H1 (cell line): ENCODE measurements around the gene TRUB1. TPM values are rescaled to one million over a fixed set of nuclear protein-coding genes. Genes with fewer than 3 reads are reported as not detected.

ENCODE experiments used
- CTCF ChIA-PET: fragments of 300-600 bp; sonication (Branson Sonifier 250); formaldehyde crosslinking; loops from one replicate; lab custom pipeline; 2021; ENCODE audit not compliant: partially characterized antibody; lab: Charles Lee
- POLR2A ChIA-PET: fragments of 300-600 bp; sonication (Branson Sonifier 250); formaldehyde crosslinking; loops from one replicate; lab custom pipeline; 2021; ENCODE audit warnings: inconsistent platforms; ENCODE audit not compliant: partially characterized antibody; lab: Charles Lee
- DNase-seq, 2 experiments: peaks; one replicate each; pipeline versions ENCODE4 v3.0.0 to v3.0.0-alpha.2; 2010 to 2022; ENCODE audit warnings: low spot score in 2 of 2, low read depth in 1 of 2, mixed read lengths in 1 of 2
- FAIRE-seq: peaks from 2 replicates; lab custom pipeline; 2011; peaks lifted over from hg19 to GRCh38; lab: Jason Lieb, UNC
- H2AFZ ChIP-seq: 2 replicates; pipeline ENCODE4 v1.8.1; 2012; ENCODE audit warnings: low read length, inconsistent platforms
- H2AK5ac ChIP-seq: 2 replicates; pipeline ENCODE4 v1.6.1; 2013; ENCODE audit warnings: low read depth, low read length
- H2BK120ac ChIP-seq: replicated peaks from 2 replicates; pipeline ENCODE3; 2013; ENCODE audit warnings: low read depth, low read length, inconsistent platforms
- H2BK12ac ChIP-seq: 2 replicates; pipeline ENCODE4 v1.6.1; 2013; ENCODE audit warnings: low read depth, low read length
- H2BK15ac ChIP-seq: 2 replicates; pipeline ENCODE4 v1.6.1; 2013; ENCODE audit warnings: low read length
- H2BK20ac ChIP-seq: 2 replicates; pipeline ENCODE4 v1.6.1; 2013; ENCODE audit warnings: low read length
- H2BK5ac ChIP-seq: 2 replicates; pipeline ENCODE4 v1.6.1; 2013; ENCODE audit warnings: low read depth, low read length
- H3K14ac ChIP-seq: 2 replicates; pipeline ENCODE4 v1.6.1; 2013; ENCODE audit warnings: inconsistent platforms; ENCODE audit not compliant: insufficient read length
- H3K18ac ChIP-seq: 2 replicates; pipeline ENCODE4 v1.6.1; 2013; ENCODE audit warnings: low read length; ENCODE audit errors: extremely low read depth
- H3K23ac ChIP-seq: 2 replicates; pipeline ENCODE4 v1.6.1; 2013; ENCODE audit warnings: inconsistent platforms; ENCODE audit not compliant: insufficient read length
- H3K23me2 ChIP-seq: 2 replicates; pipeline ENCODE4 v1.6.1; 2013; ENCODE audit warnings: low read depth, low read length
- H3K27ac ChIP-seq: 2 replicates; pipeline ENCODE4 v1.6.1; 2011; ENCODE audit warnings: low read depth, low read length, inconsistent platforms
- H3K27me3 ChIP-seq, 4 experiments: replicated peaks in 1 of 4; 1 replicate in 1 of 4; 2 replicates in 3 of 4; pipeline versions ENCODE4 v1.6.1 to v1.8.1; 2011 to 2013; ENCODE audit warnings: low read length in 3 of 4, mild to moderate bottlenecking in 3 of 4, inconsistent platforms in 2 of 4, mixed read lengths in 2 of 4, moderate library complexity in 1 of 4; ENCODE audit not compliant: control insufficient read depth in 3 of 4, insufficient read depth in 3 of 4; ENCODE audit errors: extremely low read depth in 1 of 4
- H3K36me3 ChIP-seq, 4 experiments: 2 replicates each; pipeline versions ENCODE4 v1.6.1 to v1.8.1; 2011 to 2013; ENCODE audit warnings: mild to moderate bottlenecking in 4 of 4, low read length in 3 of 4, moderate library complexity in 2 of 4, control low read depth in 1 of 4, inconsistent platforms in 1 of 4; ENCODE audit not compliant: insufficient read depth in 4 of 4, control insufficient read depth in 2 of 4
- H3K4ac ChIP-seq: replicated peaks from 2 replicates; pipeline ENCODE3; 2013; ENCODE audit warnings: low read length, low read depth, mixed read lengths, inconsistent platforms; ENCODE audit not compliant: insufficient read length
- H3K4me1 ChIP-seq, 4 experiments: replicated peaks in 1 of 4; 1 replicate in 1 of 4; 2 replicates in 3 of 4; pipeline versions ENCODE4 v1.6.1 to v1.8.1; 2011 to 2013; ENCODE audit warnings: low read length in 3 of 4, inconsistent platforms in 2 of 4, mixed read lengths in 1 of 4; ENCODE audit not compliant: insufficient read depth in 4 of 4, control insufficient read depth in 3 of 4
- H3K4me2 ChIP-seq, 2 experiments: 2 replicates each; pipeline versions ENCODE4 v1.6.1 to v1.8.1; 2011 to 2013; ENCODE audit warnings: low read depth in 2 of 2, low read length in 2 of 2, control low read depth in 1 of 2, inconsistent platforms in 1 of 2, mild to moderate bottlenecking in 1 of 2; ENCODE audit not compliant: insufficient read depth in 1 of 2
- H3K4me3 ChIP-seq, 4 experiments: fragments of 200-600, 300-600 bp in 1 of 4; sonication (generic), shearing (Covaris generic), sonication (Bioruptor Twin) in 1 of 4; 2 replicates each; pipeline versions ENCODE4 v1.5.1 to v1.8.1; 2011 to 2016; ENCODE audit warnings: low read length in 4 of 4, low read depth in 3 of 4, control low read depth in 2 of 4, inconsistent platforms in 2 of 4, mild to moderate bottlenecking in 2 of 4, mixed read lengths in 1 of 4, moderate library complexity in 1 of 4; ENCODE audit not compliant: insufficient read depth in 2 of 4; ENCODE audit errors: extremely low read depth in 1 of 4
- H3K56ac ChIP-seq: replicated peaks from 2 replicates; pipeline ENCODE3; 2013; ENCODE audit warnings: low read depth, mild to moderate bottlenecking, mixed read lengths, low read length, inconsistent platforms; ENCODE audit not compliant: insufficient read length
- H3K79me1 ChIP-seq: 2 replicates; pipeline ENCODE4 v1.6.1; 2013; ENCODE audit warnings: low read depth, low read length, control low read depth
- H3K79me2 ChIP-seq, 2 experiments: 2 replicates each; pipeline versions ENCODE4 v1.6.1 to v1.8.1; 2012 to 2013; ENCODE audit warnings: low read length in 2 of 2, mild to moderate bottlenecking in 2 of 2, inconsistent platforms in 1 of 2; ENCODE audit not compliant: insufficient read depth in 2 of 2, control insufficient read depth in 1 of 2
- H3K9ac ChIP-seq, 4 experiments: replicated peaks in 1 of 4; 1 replicate in 1 of 4; 2 replicates in 3 of 4; pipeline versions ENCODE4 v1.6.1 to v1.8.1; 2011 to 2013; ENCODE audit warnings: low read depth in 3 of 4, low read length in 3 of 4, control low read depth in 2 of 4, mild to moderate bottlenecking in 2 of 4, moderate library complexity in 2 of 4, inconsistent platforms in 1 of 4; ENCODE audit errors: extremely low read depth in 1 of 4
- H3K9me3 ChIP-seq, 2 experiments: 2 replicates each; pipeline versions ENCODE4 v1.6.1 to v1.8.1; 2012 to 2013; ENCODE audit warnings: mild to moderate bottlenecking in 2 of 2, moderate library complexity in 2 of 2, control low read depth in 1 of 2, inconsistent platforms in 1 of 2, low read depth in 1 of 2, low read length in 1 of 2, mixed read lengths in 1 of 2; ENCODE audit not compliant: insufficient read depth in 2 of 2
- H4K20me1 ChIP-seq, 2 experiments: replicated peaks in 1 of 2; 2 replicates each; pipeline versions ENCODE3 to v1.8.1; 2011 to 2013; ENCODE audit warnings: inconsistent platforms in 2 of 2, low read length in 2 of 2, mild to moderate bottlenecking in 1 of 2; ENCODE audit not compliant: insufficient read depth in 2 of 2, control insufficient read depth in 1 of 2
- H4K5ac ChIP-seq: 2 replicates; pipeline ENCODE4 v1.6.1; 2013; ENCODE audit warnings: low read length, low read depth, mixed read lengths, inconsistent platforms; ENCODE audit not compliant: insufficient read length
- H4K8ac ChIP-seq: 2 replicates; pipeline ENCODE4 v1.8.0; 2013; ENCODE audit warnings: mild to moderate bottlenecking, moderate library complexity, low read length, inconsistent platforms; ENCODE audit not compliant: insufficient read depth; ENCODE audit errors: extremely low read depth
- H4K91ac ChIP-seq: replicated peaks from 2 replicates; pipeline ENCODE3; 2013; ENCODE audit warnings: low read length, mixed read lengths, inconsistent platforms; ENCODE audit not compliant: insufficient read length
- BCL11A ChIP-seq, 2 experiments: IDR thresholded peaks; one replicate each; pipeline ENCODE4 v1.6.1; 2011; ENCODE audit warnings: low read depth in 2 of 2, low read length in 2 of 2, mild to moderate bottlenecking in 2 of 2
- POLR2AphosphoS5 ChIP-seq: IDR thresholded peaks from 2 replicates; pipeline ENCODE4 v1.6.1; 2011; ENCODE audit warnings: low read depth, low read length
- RFX5 ChIP-seq: IDR thresholded peaks from 2 replicates; pipeline ENCODE4 v1.6.1; 2011; ENCODE audit warnings: low read depth, low read length, improper control_type of control experiment, borderline replicate concordance
- SP1 ChIP-seq: IDR thresholded peaks from 2 replicates; pipeline ENCODE4 v1.6.1; 2011; ENCODE audit warnings: low read depth, low read length
- SP4 ChIP-seq: IDR thresholded peaks from 2 replicates; pipeline ENCODE4 v1.6.1; 2012; ENCODE audit warnings: low read length, inconsistent platforms
- WGBS, 2 experiments: shearing (Covaris generic) in 1 of 2; methylation state at CpG; one replicate each; pipeline versions ENCODE4 v1.1.6 to v1.1.7; 2013 to 2015; ENCODE audit warnings: low lambda C conversion rate in 2 of 2, mixed read lengths in 2 of 2, inconsistent platforms in 1 of 2, low coverage in 1 of 2, missing lambda C conversion rate in 1 of 2; ENCODE audit not compliant: insufficient replicate concordance in 2 of 2, insufficient coverage in 1 of 2, insufficient read length in 1 of 2; ENCODE audit errors: extremely low coverage in 1 of 2, missing lambda C conversion rate in 1 of 2; 5-methylcytosine and 5-hydroxymethylcytosine counted together
- polyA plus RNA-seq, 7 experiments: library from polyadenylated mRNA; depleted of rRNA in 3 of 7; stranded (reverse) in 5 of 7; unstranded in 2 of 7; fragments of >200 nt in 5 of 7; fragments of 200-250 nt in 2 of 7; gene quantifications; 1 replicate in 5 of 7; 2 replicates in 1 of 7; 4 replicates in 1 of 7; pipeline versions ENCODE4 v1.2.1 to v1.2.3, GENCODE V29; 2011 to 2013; ENCODE audit warnings: missing spikeins in 2 of 7, mixed read lengths in 2 of 7
- total RNA-seq: library from RNA; stranded (reverse); fragmentation: NEBNext Ultra II Directional; extraction: Animal tissue kit (Norgen Biotek cat#: 25700); gene quantifications from 2 replicates; pipeline ENCODE4 v1.2.1, GENCODE V29; 2021
- TF ChIP-seq, protein P1 (sequence below), 3 experiments: IDR thresholded peaks; 1 replicate in 2 of 3; 2 replicates in 1 of 3; pipeline versions ENCODE4 v1.5.1 to v1.6.1; 2011; ENCODE audit warnings: low read length in 3 of 3, mild to moderate bottlenecking in 3 of 3, inconsistent platforms in 2 of 3, low read depth in 1 of 3, moderate library complexity in 1 of 3; ENCODE audit not compliant: insufficient read depth in 1 of 3; ENCODE audit errors: control extremely low read depth in 1 of 3

TRUB1 gene
- total and polyA plus RNA-seq, 2 of the 8 experiments (the other 6 are each of a cell fraction or from before 2014, with no cell fraction given), result 6.3 to 22.2 TPM

DNA sequence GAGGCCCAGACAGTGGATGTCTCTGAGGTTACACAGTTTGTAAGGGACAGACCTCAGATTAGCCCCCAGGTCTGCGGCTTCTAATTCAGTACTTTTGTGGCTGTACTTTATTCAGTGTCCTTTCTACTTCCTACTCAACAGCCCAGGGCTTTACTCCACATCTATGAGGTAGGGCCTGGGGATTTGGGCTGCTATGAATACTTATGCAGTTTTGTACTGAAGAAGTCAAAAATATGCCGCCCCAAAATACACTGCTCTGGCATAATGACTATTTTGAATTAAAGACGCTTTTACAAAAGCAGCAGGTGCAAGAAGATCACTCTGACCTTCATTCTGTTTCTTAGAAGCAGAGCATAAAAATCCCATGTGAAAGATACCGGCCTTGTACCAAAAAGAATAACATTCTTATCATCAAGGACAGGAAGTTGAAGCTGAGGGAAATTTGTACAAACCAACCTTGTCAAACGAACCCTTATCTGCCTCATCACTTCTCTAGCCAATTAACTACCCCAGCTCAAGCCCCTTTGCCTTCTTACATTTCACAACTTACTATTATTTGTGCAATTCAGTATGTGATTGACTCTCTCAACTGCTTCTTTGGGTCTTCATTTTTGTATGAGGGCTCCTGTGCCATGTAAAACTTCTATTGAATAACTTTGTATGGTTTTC, 26.1 kb upstream of the TRUB1 start:
- Histone ChIP-seq H3K9ac (no peak overlapping the region), H2BK12ac (no peak overlapping the region), H2BK15ac (no peak overlapping the region), H2BK20ac (no peak overlapping the region), H3K9me3 (no peaks in the 10 kb centered on the region), H3K4ac (no peak overlapping the region), H2AK5ac (no peak overlapping the region), H3K18ac (no peak overlapping the region), H3K79me1 (no peaks in the 10 kb centered on the region), H2AFZ (no peak overlapping the region), H3K4me1 (no peaks in the 10 kb centered on the region; a peak in 1 of 7 replicates), H3K4me2 (no peak overlapping the region), H3K79me2 (no peaks in the 10 kb centered on the region), H4K8ac (no peak overlapping the region), H4K20me1 (no peaks in the 10 kb centered on the region), H2BK5ac (no peak overlapping the region), H3K14ac (no peak overlapping the region), H3K36me3 (no peaks in the 10 kb centered on the region), H3K4me3 (no peak overlapping the region), H3K27me3 (no peaks in the 10 kb centered on the region), H4K91ac (no peak overlapping the region), H3K23ac (no peak overlapping the region), H2BK120ac (no peak overlapping the region), H3K27ac (no peak overlapping the region), H3K56ac (no peak overlapping the region), H4K5ac (no peak overlapping the region), H3K23me2 (no peaks in the 10 kb centered on the region)
- POLR2A ChIA-PET, result no interaction called here
- FAIRE-seq, result no peak
- CTCF ChIA-PET, result interaction anchor here (0.7 to 1.6 kb wide), 4 partner anchors 20 to 230 kb away, joined by 3 read pairs; no protein-coding TSS in a partner anchor
- no peak for TF ChIP-seq SP4
- TF ChIP-seq SP1, result no peak
- no peak for TF ChIP-seq POLR2AphosphoS5
- TF ChIP-seq, protein P1, sequence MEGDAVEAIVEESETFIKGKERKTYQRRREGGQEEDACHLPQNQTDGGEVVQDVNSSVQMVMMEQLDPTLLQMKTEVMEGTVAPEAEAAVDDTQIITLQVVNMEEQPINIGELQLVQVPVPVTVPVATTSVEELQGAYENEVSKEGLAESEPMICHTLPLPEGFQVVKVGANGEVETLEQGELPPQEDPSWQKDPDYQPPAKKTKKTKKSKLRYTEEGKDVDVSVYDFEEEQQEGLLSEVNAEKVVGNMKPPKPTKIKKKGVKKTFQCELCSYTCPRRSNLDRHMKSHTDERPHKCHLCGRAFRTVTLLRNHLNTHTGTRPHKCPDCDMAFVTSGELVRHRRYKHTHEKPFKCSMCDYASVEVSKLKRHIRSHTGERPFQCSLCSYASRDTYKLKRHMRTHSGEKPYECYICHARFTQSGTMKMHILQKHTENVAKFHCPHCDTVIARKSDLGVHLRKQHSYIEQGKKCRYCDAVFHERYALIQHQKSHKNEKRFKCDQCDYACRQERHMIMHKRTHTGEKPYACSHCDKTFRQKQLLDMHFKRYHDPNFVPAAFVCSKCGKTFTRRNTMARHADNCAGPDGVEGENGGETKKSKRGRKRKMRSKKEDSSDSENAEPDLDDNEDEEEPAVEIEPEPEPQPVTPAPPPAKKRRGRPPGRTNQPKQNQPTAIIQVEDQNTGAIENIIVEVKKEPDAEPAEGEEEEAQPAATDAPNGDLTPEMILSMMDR (IDR thresholded peaks at IDR 0.05; ENCODE audit: control extremely low read depth in 1 of 3, insufficient read depth in 1 of 3, low read depth in 1 of 3, low read length in 3 of 3), result no peak
- no peak for TF ChIP-seq RFX5
- no peak for TF ChIP-seq BCL11A (IDR thresholded peaks at IDR 0.05; ENCODE audit: low read depth in 2 of 2, low read length in 2 of 2)
- 91% methylated on average over 5 of the region's 5 CpGs; no CpG with 5 or more reads in 1 of the 2 experiments for WGBS, 2 experiments
- no peak for DNase-seq
